Trophoblast cell (in vitro differentiated cells and primary cell): ENCODE measurements around the gene PEF1.

Experiments used
- DNase-seq, 2 donors: peaks; one replicate each; pipeline ENCODE4 v3.0.0-alpha.2; 2016
- H2AFZ ChIP-seq: 2 replicates; pipeline ENCODE4 v1.6.1; 2013; ENCODE audit warnings: low read length, moderate library complexity, mild to moderate bottlenecking; ENCODE audit not compliant: insufficient read depth, poor library complexity
- H2AK5ac ChIP-seq: 2 replicates; pipeline ENCODE4 v1.6.1; 2013; ENCODE audit warnings: mild to moderate bottlenecking, low read length
- H2BK120ac ChIP-seq: 2 replicates; pipeline ENCODE4 v1.6.1; 2013; ENCODE audit warnings: low read length, mild to moderate bottlenecking, moderate library complexity; ENCODE audit not compliant: insufficient read depth, poor library complexity
- H2BK12ac ChIP-seq: 2 replicates; pipeline ENCODE4 v1.6.1; 2013; ENCODE audit warnings: mild to moderate bottlenecking, low read length, moderate library complexity
- H2BK5ac ChIP-seq: 2 replicates; pipeline ENCODE4 v1.6.1; 2013; ENCODE audit warnings: low read length, low read depth, moderate library complexity, mild to moderate bottlenecking; ENCODE audit not compliant: poor library complexity
- H3K14ac ChIP-seq: 2 replicates; pipeline ENCODE4 v1.6.1; 2013; ENCODE audit warnings: mild to moderate bottlenecking, low read length
- H3K18ac ChIP-seq: 2 replicates; pipeline ENCODE4 v1.6.1; 2013; ENCODE audit warnings: mild to moderate bottlenecking, low read length
- H3K23ac ChIP-seq: 2 replicates; pipeline ENCODE4 v1.6.1; 2013; ENCODE audit warnings: low read length
- H3K27ac ChIP-seq: 2 replicates; pipeline ENCODE4 v1.5.1; 2013; ENCODE audit warnings: low read depth, mild to moderate bottlenecking, inconsistent platforms, low read length, moderate library complexity
- H3K27me3 ChIP-seq: 2 replicates; pipeline ENCODE4 v1.6.1; 2013; ENCODE audit warnings: inconsistent platforms, mild to moderate bottlenecking, low read length, moderate library complexity; ENCODE audit not compliant: insufficient read depth
- H3K36me3 ChIP-seq, 2 experiments: 1 replicate in 1 of 2; 2 replicates in 1 of 2; pipeline ENCODE4 v1.6.1; 2013; ENCODE audit warnings: low read length in 2 of 2, mild to moderate bottlenecking in 2 of 2, moderate library complexity in 1 of 2; ENCODE audit not compliant: insufficient read depth in 2 of 2, control insufficient read depth in 1 of 2
- H3K4ac ChIP-seq: 2 replicates; pipeline ENCODE4 v1.6.1; 2013; ENCODE audit warnings: low read depth, mild to moderate bottlenecking, low read length, moderate library complexity
- H3K4me1 ChIP-seq, 2 experiments: 1 replicate in 1 of 2; 2 replicates in 1 of 2; pipeline ENCODE4 v1.6.1; 2013; ENCODE audit warnings: low read length in 2 of 2, mild to moderate bottlenecking in 2 of 2, moderate library complexity in 1 of 2; ENCODE audit not compliant: insufficient read depth in 2 of 2, control insufficient read depth in 1 of 2
- H3K4me2 ChIP-seq: 2 replicates; pipeline ENCODE4 v1.6.1; 2013; ENCODE audit warnings: inconsistent platforms, mild to moderate bottlenecking, low read length, moderate library complexity
- H3K4me3 ChIP-seq: 2 replicates; pipeline ENCODE4 v1.5.1; 2013; ENCODE audit warnings: mild to moderate bottlenecking, low read depth, low read length, inconsistent platforms
- H3K79me1 ChIP-seq: one replicate; pipeline ENCODE4 v1.6.1; 2013; ENCODE audit warnings: low read length
- H3K79me2 ChIP-seq: 2 replicates; pipeline ENCODE4 v1.6.1; 2013; ENCODE audit warnings: low read length, mild to moderate bottlenecking; ENCODE audit not compliant: control insufficient read depth, insufficient read depth, poor library complexity
- H3K9ac ChIP-seq: 2 replicates; pipeline ENCODE4 v1.6.1; 2013; ENCODE audit warnings: mild to moderate bottlenecking, low read length
- H3K9me3 ChIP-seq: 2 replicates; pipeline ENCODE4 v1.6.1; 2013; ENCODE audit warnings: low read depth, mild to moderate bottlenecking, control low read depth, inconsistent platforms, low read length; ENCODE audit not compliant: insufficient read depth
- H4K12ac ChIP-seq: 2 replicates; pipeline ENCODE4 v1.6.1; 2013; ENCODE audit warnings: low read depth, mild to moderate bottlenecking, low read length, moderate library complexity
- H4K8ac ChIP-seq: 2 replicates; pipeline ENCODE4 v1.6.1; 2013; ENCODE audit warnings: low read depth, mild to moderate bottlenecking, low read length, moderate library complexity
- H4K91ac ChIP-seq: one replicate; pipeline ENCODE4 v1.6.1; 2013; ENCODE audit warnings: low read depth, mild to moderate bottlenecking, low read length, moderate library complexity
- WGBS: extraction: QIAGEN DNeasy Blood & Tissue Kit; methylation state at CpG from one replicate; pipeline ENCODE4 v1.1.7; 2013; ENCODE audit warnings: missing lambda C conversion rate; ENCODE audit not compliant: insufficient read length, insufficient coverage; ENCODE audit errors: extremely low coverage; 5-methylcytosine and 5-hydroxymethylcytosine counted together

The PEF1 gene

DNA sequence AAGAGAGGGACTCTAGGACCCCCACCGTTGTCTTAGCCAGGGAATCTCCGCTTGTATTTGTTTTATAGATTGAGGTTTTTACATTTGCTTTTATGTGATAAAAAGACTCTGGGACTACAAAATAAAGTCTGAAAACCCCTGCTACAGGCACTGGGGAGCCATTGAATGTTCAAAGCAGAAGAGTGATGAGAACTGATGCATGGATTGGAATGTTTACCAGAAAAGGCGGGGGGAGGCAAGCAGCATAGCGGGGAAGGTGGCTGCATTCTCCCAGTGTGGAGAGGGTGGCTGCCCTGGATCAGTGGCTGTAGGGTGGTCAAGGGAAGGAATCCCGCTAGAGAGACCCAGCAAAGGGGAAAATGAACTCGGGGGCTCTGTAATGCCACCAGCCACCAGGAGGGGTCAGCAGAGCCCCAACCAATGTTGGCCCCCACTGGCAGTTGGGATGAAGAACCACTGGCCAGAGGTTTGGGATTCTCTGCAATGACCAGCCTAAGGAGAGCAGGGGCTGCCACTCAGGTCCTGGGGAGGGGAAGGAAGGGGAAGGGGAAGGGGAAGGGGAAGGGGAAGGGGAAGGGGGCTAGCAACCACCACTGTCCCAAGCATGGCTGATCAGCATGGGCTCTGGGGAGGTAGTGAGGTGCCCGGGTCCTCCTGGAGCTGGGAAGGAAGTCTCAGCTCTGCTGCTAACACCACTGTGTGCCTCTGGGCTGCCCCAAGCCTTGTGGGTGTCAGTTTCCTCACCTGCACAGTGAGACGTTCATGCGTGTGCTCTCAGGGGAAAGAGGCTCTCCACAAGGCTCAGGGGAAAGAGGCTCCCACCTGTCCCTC is 19.2 kb upstream of the PEF1 start:
- Histone ChIP-seq H3K23ac (no peak overlapping the region), H4K12ac (no peak overlapping the region), H3K79me1 (peaks cover 5% of the 10 kb centered on the region), H3K79me2 (no peaks in the 10 kb centered on the region), H3K4ac (no peak overlapping the region), H2BK12ac (peak overlapping the region; percentile 67), H3K27me3 (no peaks in the 10 kb centered on the region), H3K9me3 (no peaks in the 10 kb centered on the region), H4K8ac (peak overlapping the region; percentile 54), H3K4me3 (no peak overlapping the region), H3K4me1 (peaks cover 8 to 11% of the 10 kb centered on the region in 2 experiments), H2AK5ac (no peak overlapping the region), H3K4me2 (no peak overlapping the region), H3K18ac (no peak overlapping the region), H3K36me3 (peaks cover 61 to 66% of the 10 kb centered on the region in 2 experiments), H3K14ac (no peak overlapping the region), H3K9ac (no peak overlapping the region), H2AFZ (no peak overlapping the region), H2BK120ac (no peak overlapping the region), H4K91ac (no peak overlapping the region), H3K27ac (no peak overlapping the region), H2BK5ac (no peak overlapping the region)
- DNase-seq, result peak; percentile 38 to 79
- no CpG with 5 or more reads among the region's 9 CpGs for WGBS

DNA sequence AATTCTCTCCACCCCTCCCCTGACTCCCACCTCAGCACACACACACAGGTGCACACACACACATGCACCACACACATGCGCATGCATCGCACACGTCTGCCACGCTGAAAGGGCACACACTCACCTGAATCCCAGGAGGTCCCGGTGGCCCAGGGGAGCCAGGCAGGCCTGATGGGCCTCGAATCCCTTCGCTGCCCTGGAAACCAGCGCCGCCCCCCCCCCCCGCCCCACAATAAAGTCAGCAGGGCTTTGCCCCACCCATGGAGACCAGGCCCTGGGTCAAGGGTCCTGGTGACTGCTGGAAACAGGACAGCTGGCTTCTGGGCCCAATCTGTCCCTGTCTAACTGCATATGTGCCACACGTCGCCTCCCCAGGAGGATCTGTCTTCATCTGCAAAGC is 17.8 kb upstream of the PEF1 start:
- Histone ChIP-seq H2BK5ac (no peak overlapping the region), H3K9ac (no peak overlapping the region), H3K79me2 (no peaks in the 10 kb centered on the region), H3K14ac (no peak overlapping the region), H3K4me2 (no peak overlapping the region), H3K9me3 (no peaks in the 10 kb centered on the region), H2BK12ac (no peak overlapping the region), H4K91ac (peak overlapping the region; percentile 64), H2AFZ (no peak overlapping the region), H3K27me3 (no peaks in the 10 kb centered on the region), H3K4me3 (no peak overlapping the region), H3K36me3 (peaks cover 65 to 77% of the 10 kb centered on the region in 2 experiments), H4K12ac (no peak overlapping the region), H3K4ac (no peak overlapping the region), H2AK5ac (no peak overlapping the region), H4K8ac (no peak overlapping the region), H3K27ac (no peak overlapping the region), H3K23ac (no peak overlapping the region), H3K4me1 (peaks cover 13 to 17% of the 10 kb centered on the region in 2 experiments), H3K18ac (no peak overlapping the region), H2BK120ac (no peak overlapping the region), H3K79me1 (peaks cover 9% of the 10 kb centered on the region)
- WGBS, result no CpG with 5 or more reads among the region's 12 CpGs
- DNase-seq, result no peak

DNA sequence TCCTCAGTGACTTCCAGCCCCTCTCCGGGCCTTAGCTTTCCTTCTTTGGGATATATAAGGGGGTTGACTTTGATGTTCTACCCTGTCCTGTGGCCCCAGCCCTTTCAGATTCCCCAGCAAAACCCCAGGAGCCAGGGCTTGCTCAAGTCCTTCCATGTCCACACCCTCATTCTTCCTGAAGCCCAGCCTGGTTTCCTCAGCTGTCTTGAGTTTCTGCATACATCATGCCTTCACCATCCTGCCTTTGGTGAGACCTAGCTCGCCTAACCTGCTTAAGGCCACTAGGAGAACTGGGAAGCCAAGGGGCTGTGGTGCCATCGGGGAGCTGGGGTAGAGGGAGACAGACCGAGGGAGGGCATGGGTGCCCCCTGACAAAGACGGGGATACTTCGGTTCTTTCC is 17.2 kb upstream of the PEF1 start:
- H3K9me3 ChIP-seq, result no peaks in the 10 kb centered on the region
- H4K8ac ChIP-seq, result no peak overlapping the region
- no peaks in the 10 kb centered on the region for H3K27me3 ChIP-seq
- no peak overlapping the region for H4K12ac ChIP-seq
- H2AFZ ChIP-seq, result no peak overlapping the region
- no peak overlapping the region for H3K9ac ChIP-seq
- H2AK5ac ChIP-seq, result peak overlapping the region; percentile 42
- H3K4me1 ChIP-seq, result peaks cover 15 to 22% of the 10 kb centered on the region in 2 experiments
- no peak overlapping the region for H3K4me2 ChIP-seq
- no peak overlapping the region for H3K4me3 ChIP-seq
- no peak overlapping the region for H2BK5ac ChIP-seq
- no peak overlapping the region for H2BK120ac ChIP-seq
- peak overlapping the region; percentile 41 for H3K14ac ChIP-seq
- WGBS, result no CpG with 5 or more reads among the region's 6 CpGs
- peaks cover 65 to 72% of the 10 kb centered on the region in 2 experiments for H3K36me3 ChIP-seq
- H3K27ac ChIP-seq, result no peak overlapping the region
- no peak overlapping the region for H3K18ac ChIP-seq
- no peaks in the 10 kb centered on the region for H3K79me2 ChIP-seq
- no peak overlapping the region for H3K4ac ChIP-seq
- peak overlapping the region; percentile 56 for H2BK12ac ChIP-seq
- no peak for DNase-seq
- peak overlapping the region; percentile 64 for H4K91ac ChIP-seq
- H3K79me1 ChIP-seq, result peaks cover 11% of the 10 kb centered on the region
- H3K23ac ChIP-seq, result no peak overlapping the region

DNA sequence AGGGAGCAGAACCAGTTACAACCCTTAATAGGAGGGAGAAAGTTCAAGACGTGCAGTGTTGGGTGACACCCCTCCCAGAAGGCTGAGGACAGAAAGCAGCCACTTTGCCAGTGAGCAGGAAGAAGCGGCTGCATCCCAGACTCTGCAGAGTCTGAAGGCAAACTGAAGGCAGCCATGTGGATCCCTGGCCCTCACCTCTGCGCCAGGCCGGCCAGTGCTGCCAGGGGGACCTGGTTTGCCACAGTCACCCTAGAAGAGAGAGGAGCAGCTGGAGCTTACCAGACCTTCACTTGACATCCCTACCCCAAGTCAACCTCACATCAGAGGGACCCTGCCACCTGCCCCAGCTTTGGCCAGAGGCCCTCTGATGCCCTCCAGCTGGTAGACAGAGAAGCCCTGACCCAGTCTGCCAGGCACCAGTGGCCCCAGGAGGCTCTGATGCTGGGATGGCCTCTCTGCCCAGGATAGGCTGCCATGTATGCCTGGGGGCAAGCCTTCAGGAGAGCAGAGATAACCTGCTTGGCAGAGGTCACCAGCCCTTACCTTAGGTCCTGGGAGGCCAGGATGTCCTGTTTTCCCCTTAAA is 16.3 kb upstream of the PEF1 start:
- Histone ChIP-seq H4K91ac (peak overlapping the region; percentile 56), H3K9ac (no peak overlapping the region), H3K23ac (no peak overlapping the region), H2BK12ac (peak overlapping the region; percentile 50), H3K79me1 (peaks cover 15% of the 10 kb centered on the region), H3K9me3 (no peaks in the 10 kb centered on the region), H3K4me2 (no peak overlapping the region), H3K79me2 (no peaks in the 10 kb centered on the region), H3K4me3 (no peak overlapping the region), H3K27me3 (no peaks in the 10 kb centered on the region), H2BK120ac (peak overlapping the region; percentile 26), H3K36me3 (peaks cover 56 to 67% of the 10 kb centered on the region in 2 experiments), H4K12ac (no peak overlapping the region), H3K4me1 (peaks cover 21 to 28% of the 10 kb centered on the region in 2 experiments), H3K27ac (no peak overlapping the region), H2BK5ac (no peak overlapping the region), H3K14ac (peak overlapping the region; percentile 21), H4K8ac (no peak overlapping the region), H2AFZ (no peak overlapping the region), H2AK5ac (peak overlapping the region; percentile 29), H3K18ac (no peak overlapping the region), H3K4ac (no peak overlapping the region)
- DNase-seq, result no peak
- WGBS, result no CpG with 5 or more reads among the region's 4 CpGs
